ENCODE measurements around the gene CKAP5.
"Not testable (repeated sequence)": the region's sequence is repeated elsewhere in the genome, so short reads cannot be mapped to it uniquely, and the experiment has no call there.

CKAP5 gene

GRCh38 chr11:46711303-46711702 is 134.8 kb downstream of the CKAP5 start:
- POLR2A ChIA-PET = interaction anchor here (1.2 kb wide), 1 partner anchor 11 kb away, joined by 4 read pairs; the partner anchor contains the start of genes ARHGAP1 and ZNF408
- TF ChIP-seq, protein P1, sequence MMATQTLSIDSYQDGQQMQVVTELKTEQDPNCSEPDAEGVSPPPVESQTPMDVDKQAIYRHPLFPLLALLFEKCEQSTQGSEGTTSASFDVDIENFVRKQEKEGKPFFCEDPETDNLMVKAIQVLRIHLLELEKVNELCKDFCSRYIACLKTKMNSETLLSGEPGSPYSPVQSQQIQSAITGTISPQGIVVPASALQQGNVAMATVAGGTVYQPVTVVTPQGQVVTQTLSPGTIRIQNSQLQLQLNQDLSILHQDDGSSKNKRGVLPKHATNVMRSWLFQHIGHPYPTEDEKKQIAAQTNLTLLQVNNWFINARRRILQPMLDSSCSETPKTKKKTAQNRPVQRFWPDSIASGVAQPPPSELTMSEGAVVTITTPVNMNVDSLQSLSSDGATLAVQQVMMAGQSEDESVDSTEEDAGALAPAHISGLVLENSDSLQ (IDR thresholded peaks at IDR 0.05) = no peak
- TF ChIP-seq BHLHE40 (IDR thresholded peaks at IDR 0.05; ENCODE audit: borderline replicate concordance) (no peak), HDGF (IDR thresholded peaks at IDR 0.05; ENCODE audit: borderline replicate concordance) (no peak)
- no peak for DNase-seq (ENCODE audit: extremely low spot score)
- CTCF ChIA-PET = no interaction called here

DNA sequence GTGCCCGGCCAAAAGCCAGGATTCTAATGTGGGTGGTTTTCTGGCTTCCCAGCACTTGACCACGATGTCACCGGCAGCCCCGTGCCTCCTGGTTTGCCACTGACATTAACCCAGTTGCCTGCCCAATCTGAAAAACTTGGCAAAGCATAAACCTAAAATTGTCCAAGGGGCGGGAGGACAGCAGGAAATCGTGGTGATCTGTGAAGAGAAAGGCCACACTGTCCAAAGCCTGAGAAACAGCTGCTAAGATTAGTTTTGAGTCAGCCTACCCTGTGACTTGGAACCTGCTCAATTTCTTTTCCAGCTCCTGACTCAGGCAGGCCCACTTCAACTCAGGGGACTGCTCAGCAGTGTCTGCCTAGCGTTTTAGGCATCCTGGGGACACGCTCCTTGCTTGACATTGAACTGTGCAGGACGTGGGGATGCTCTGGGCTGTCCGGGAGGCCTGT is 135.2 kb downstream of the CKAP5 start:
- TF ChIP-seq, protein P1 (IDR thresholded peaks at IDR 0.05) = no peak
- TF ChIP-seq CTBP1 (IDR thresholded peaks at IDR 0.05; ENCODE audit: borderline replicate concordance) = no peak
- TF ChIP-seq LEF1 (IDR thresholded peaks at IDR 0.05; ENCODE audit: borderline replicate concordance) = no peak
- TF ChIP-seq TARDBP (IDR thresholded peaks at IDR 0.05) = no peak
- no peak for TF ChIP-seq SUZ12 (IDR thresholded peaks at IDR 0.05)
- TF ChIP-seq FOXM1 (IDR thresholded peaks at IDR 0.05; ENCODE audit: borderline replicate concordance) = no peak
- no peak for TF ChIP-seq FOXK2 (IDR thresholded peaks at IDR 0.05)
- TF ChIP-seq BHLHE40 (IDR thresholded peaks at IDR 0.05; ENCODE audit: borderline replicate concordance) = no peak
- no peak for TF ChIP-seq HDGF (IDR thresholded peaks at IDR 0.05; ENCODE audit: borderline replicate concordance)
- TF ChIP-seq L3MBTL2 (conservative IDR thresholded peaks at IDR 0.05) = no peak
- no peak for TF ChIP-seq FOXA1 (IDR thresholded peaks at IDR 0.05)
- no peak for TF ChIP-seq SP1 (IDR thresholded peaks at IDR 0.05)
- no peak for TF ChIP-seq ZNF384 (IDR thresholded peaks at IDR 0.05)
- no peak for TF ChIP-seq ELF4 (IDR thresholded peaks at IDR 0.05)
- TF ChIP-seq NFRKB (IDR thresholded peaks at IDR 0.05) = no peak
- DNase-seq (ENCODE audit: extremely low spot score) = no peak
- ChIA-PET CTCF (no interaction called here), POLR2A (interaction anchor here (1.2 kb wide), 1 partner anchor 10 kb away, joined by 4 read pairs; the partner anchor contains the start of genes ARHGAP1 and ZNF408)

DNA sequence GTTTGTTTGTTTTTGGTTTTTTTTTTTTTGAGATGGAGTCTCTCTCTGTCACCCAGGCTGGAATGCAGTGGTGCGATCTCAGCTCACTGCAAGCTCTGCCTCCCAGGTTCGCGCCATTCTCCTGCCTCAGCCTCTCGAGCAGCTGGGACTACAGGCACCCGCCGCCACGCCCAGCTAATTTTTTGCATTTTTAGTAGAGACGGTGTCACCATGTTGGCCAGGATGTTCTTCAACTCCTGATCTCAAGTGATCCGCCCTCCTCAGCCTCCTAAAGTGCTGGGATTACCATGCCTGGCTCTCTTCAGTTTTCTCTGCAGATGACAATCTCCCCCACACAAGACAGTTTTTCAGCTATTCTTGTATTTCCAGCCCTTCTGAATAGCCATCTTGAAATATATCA is 136.7 kb downstream of the CKAP5 start:
- DNase-seq (ENCODE audit: extremely low spot score); POLR2A ChIA-PET: not testable (repeated sequence)
- CTCF ChIA-PET = interaction anchor here (0.7 kb wide), 1 partner anchor 131 kb away, joined by 3 read pairs; no protein-coding TSS in a partner anchor

- ChIA-PET CTCF (no interaction called here), POLR2A (interaction anchor here (2.2 kb wide), 1 partner anchor 13 kb away, joined by 6 read pairs; no protein-coding TSS in a partner anchor)
- no peak for DNase-seq (ENCODE audit: extremely low spot score)
- TF ChIP-seq FOXM1 (IDR thresholded peaks at IDR 0.05; ENCODE audit: borderline replicate concordance) (no peak), CTBP1 (IDR thresholded peaks at IDR 0.05; ENCODE audit: borderline replicate concordance) (no peak), SP1 (IDR thresholded peaks at IDR 0.05) (no peak), LEF1 (IDR thresholded peaks at IDR 0.05; ENCODE audit: borderline replicate concordance) (no peak), BHLHE40 (IDR thresholded peaks at IDR 0.05; ENCODE audit: borderline replicate concordance) (no peak), TARDBP (IDR thresholded peaks at IDR 0.05) (no peak), SUZ12 (IDR thresholded peaks at IDR 0.05) (no peak), ZNF384 (IDR thresholded peaks at IDR 0.05) (no peak), HDGF (IDR thresholded peaks at IDR 0.05; ENCODE audit: borderline replicate concordance) (no peak), ARNT (IDR thresholded peaks at IDR 0.05) (no peak), NFRKB (IDR thresholded peaks at IDR 0.05) (no peak), ELF4 (IDR thresholded peaks at IDR 0.05) (no peak), FOXK2 (IDR thresholded peaks at IDR 0.05) (no peak), FOXA1 (IDR thresholded peaks at IDR 0.05) (no peak), L3MBTL2 (conservative IDR thresholded peaks at IDR 0.05) (no peak)
- TF ChIP-seq, protein P1 (IDR thresholded peaks at IDR 0.05) = no peak
Observed at GRCh38 chr11:46706886-46707285, 139.2 kb downstream of the CKAP5 start.

DNA sequence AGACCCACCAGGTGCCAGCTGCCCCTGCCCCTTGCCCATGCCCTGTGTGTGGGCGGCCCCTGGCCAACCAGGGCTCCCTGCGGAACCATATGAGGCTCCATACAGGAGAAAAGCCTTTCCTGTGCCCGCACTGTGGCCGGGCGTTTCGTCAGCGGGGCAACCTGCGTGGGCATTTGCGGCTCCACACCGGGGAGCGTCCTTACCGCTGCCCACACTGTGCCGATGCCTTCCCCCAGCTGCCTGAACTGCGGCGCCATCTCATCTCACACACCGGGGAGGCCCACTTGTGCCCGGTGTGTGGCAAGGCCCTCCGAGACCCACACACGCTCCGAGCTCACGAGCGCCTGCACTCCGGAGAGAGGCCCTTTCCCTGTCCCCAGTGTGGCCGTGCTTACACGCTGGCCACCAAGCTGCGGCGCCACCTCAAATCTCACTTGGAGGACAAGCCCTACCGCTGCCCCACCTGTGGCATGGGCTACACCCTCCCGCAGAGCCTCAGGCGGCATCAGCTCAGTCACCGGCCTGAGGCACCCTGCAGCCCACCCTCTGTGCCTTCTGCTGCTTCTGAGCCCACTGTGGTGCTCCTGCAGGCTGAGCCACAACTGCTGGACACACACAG is 140.9 kb downstream of the CKAP5 start:
- DNase-seq (ENCODE audit: extremely low spot score) = no peak
- ChIA-PET CTCF (no interaction called here), POLR2A (no interaction called here)
- no peak for TF ChIP-seq FOXA1 (IDR thresholded peaks at IDR 0.05)
- TF ChIP-seq CTBP1 (IDR thresholded peaks at IDR 0.05; ENCODE audit: borderline replicate concordance) = no peak
- TF ChIP-seq HDGF (IDR thresholded peaks at IDR 0.05; ENCODE audit: borderline replicate concordance) = no peak
- no peak for TF ChIP-seq ARNT (IDR thresholded peaks at IDR 0.05)
- TF ChIP-seq L3MBTL2 (conservative IDR thresholded peaks at IDR 0.05) = no peak
- TF ChIP-seq, protein P1 (IDR thresholded peaks at IDR 0.05) = no peak
- TF ChIP-seq ELF4 (IDR thresholded peaks at IDR 0.05) = no peak
- no peak for TF ChIP-seq SUZ12 (IDR thresholded peaks at IDR 0.05)
- no peak for TF ChIP-seq FOXK2 (IDR thresholded peaks at IDR 0.05)
- TF ChIP-seq BHLHE40 (IDR thresholded peaks at IDR 0.05; ENCODE audit: borderline replicate concordance) = no peak
- TF ChIP-seq SP1 (IDR thresholded peaks at IDR 0.05) = no peak
- TF ChIP-seq NFRKB (IDR thresholded peaks at IDR 0.05) = no peak
- TF ChIP-seq LEF1 (IDR thresholded peaks at IDR 0.05; ENCODE audit: borderline replicate concordance) = no peak
- TF ChIP-seq ZNF384 (IDR thresholded peaks at IDR 0.05) = no peak
- TF ChIP-seq FOXM1 (IDR thresholded peaks at IDR 0.05; ENCODE audit: borderline replicate concordance) = no peak
- TF ChIP-seq TARDBP (IDR thresholded peaks at IDR 0.05) = no peak
